ENCODE measurements around the gene HSD17B14.
"Not testable (repeated sequence)": the region's sequence is repeated elsewhere in the genome, so short reads cannot be mapped to it uniquely, and the experiment has no call there.

The HSD17B14 gene

GRCh38 chr19:48772503-48772953, 63.8 kb downstream of the HSD17B14 start:
- TF ChIP-seq, protein P1, sequence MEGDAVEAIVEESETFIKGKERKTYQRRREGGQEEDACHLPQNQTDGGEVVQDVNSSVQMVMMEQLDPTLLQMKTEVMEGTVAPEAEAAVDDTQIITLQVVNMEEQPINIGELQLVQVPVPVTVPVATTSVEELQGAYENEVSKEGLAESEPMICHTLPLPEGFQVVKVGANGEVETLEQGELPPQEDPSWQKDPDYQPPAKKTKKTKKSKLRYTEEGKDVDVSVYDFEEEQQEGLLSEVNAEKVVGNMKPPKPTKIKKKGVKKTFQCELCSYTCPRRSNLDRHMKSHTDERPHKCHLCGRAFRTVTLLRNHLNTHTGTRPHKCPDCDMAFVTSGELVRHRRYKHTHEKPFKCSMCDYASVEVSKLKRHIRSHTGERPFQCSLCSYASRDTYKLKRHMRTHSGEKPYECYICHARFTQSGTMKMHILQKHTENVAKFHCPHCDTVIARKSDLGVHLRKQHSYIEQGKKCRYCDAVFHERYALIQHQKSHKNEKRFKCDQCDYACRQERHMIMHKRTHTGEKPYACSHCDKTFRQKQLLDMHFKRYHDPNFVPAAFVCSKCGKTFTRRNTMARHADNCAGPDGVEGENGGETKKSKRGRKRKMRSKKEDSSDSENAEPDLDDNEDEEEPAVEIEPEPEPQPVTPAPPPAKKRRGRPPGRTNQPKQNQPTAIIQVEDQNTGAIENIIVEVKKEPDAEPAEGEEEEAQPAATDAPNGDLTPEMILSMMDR (IDR thresholded peaks at IDR 0.05; ENCODE audit: low read depth, low read length): no peak
- H3K4me3 ChIP-seq (replicated peaks in 1 of 2; ENCODE audit: low read depth in 2 of 2, low read length in 2 of 2): no peak overlapping the region
- no peak for DNase-seq (ENCODE audit: low read depth in 2 of 2)

GRCh38 chr19:48770734-48771472, 65.4 kb downstream of the HSD17B14 start:
- DNase-seq (ENCODE audit: low read depth in 2 of 2): no peak
- TF ChIP-seq, protein P1 (IDR thresholded peaks at IDR 0.05; ENCODE audit: low read depth, low read length): no peak

GRCh38 chr19:48770266-48770665, 66.0 kb downstream of the HSD17B14 start:
- peak; percentile 79 to 85 for DNase-seq (ENCODE audit: low read depth in 2 of 2)
- H3K4me3 ChIP-seq (replicated peaks in 1 of 2; ENCODE audit: low read depth in 2 of 2, low read length in 2 of 2): no peak overlapping the region
- TF ChIP-seq, protein P1 (IDR thresholded peaks at IDR 0.05; ENCODE audit: low read depth, low read length): no peak

More at GRCh38 chr19:48770734-48771472, 65.4 kb downstream of the HSD17B14 start:
- H3K4me3 ChIP-seq (replicated peaks in 1 of 2; ENCODE audit: low read depth in 2 of 2, low read length in 2 of 2): no peak overlapping the region

DNA sequence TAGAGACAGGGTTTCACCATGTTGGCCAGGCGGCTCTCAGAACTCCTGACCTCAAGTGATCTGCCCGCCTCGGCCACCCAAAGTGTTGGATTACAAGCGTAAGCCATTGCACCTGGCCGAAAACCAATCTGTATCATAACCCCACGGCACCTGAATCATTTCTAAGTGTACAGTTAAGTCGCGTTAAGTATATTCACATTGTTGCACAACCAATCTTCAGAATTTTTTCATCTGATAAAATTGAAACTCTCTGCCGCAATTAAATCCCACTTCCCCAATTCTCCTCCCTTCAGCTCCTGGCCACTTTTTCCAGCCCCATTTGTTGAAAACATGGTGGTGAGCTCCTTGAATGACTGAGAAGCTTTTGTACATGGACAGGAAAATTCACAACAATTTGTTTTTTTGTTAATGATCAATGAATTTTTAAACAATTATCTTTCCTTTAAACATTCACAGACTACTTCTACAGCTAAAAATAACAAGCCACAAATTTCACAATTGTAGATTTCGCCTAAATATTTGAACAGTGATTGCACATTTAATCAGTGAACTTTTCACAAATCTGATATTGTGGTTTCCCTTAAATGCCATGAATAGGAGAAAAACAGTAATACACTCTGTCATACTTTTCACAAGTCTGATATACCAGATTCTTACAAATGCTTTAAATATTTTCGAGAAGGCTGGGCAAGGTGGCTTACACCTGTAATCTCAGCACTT, 67.1 kb downstream of the HSD17B14 start:
- TF ChIP-seq, protein P1 (IDR thresholded peaks at IDR 0.05; ENCODE audit: low read depth, low read length): no peak
- DNase-seq (ENCODE audit: low read depth in 2 of 2): no peak
- H3K4me3 ChIP-seq (replicated peaks in 1 of 2; ENCODE audit: low read depth in 2 of 2, low read length in 2 of 2): no peak overlapping the region

GRCh38 chr19:48768171-48768753, 68.0 kb downstream of the HSD17B14 start:
- DNase-seq (ENCODE audit: low read depth in 2 of 2); H3K4me3 ChIP-seq (replicated peaks in 1 of 2; ENCODE audit: low read depth in 2 of 2, low read length in 2 of 2): not testable (repeated sequence)

- not testable (repeated sequence) for H3K4me3 ChIP-seq (replicated peaks in 1 of 2; ENCODE audit: low read depth in 2 of 2, low read length in 2 of 2)
Measured at GRCh38 chr19:48765816-48766215, 70.5 kb downstream of the HSD17B14 start.

More at GRCh38 chr19:48765816-48766215, 70.5 kb downstream of the HSD17B14 start:
- DNase-seq (ENCODE audit: low read depth in 2 of 2): not testable (repeated sequence)
